Panc1 (cell line): ENCODE results near the gene PDS5A.

Experiments
- CTCF ChIP-seq: fragments of 450-650 bp; IDR thresholded peaks from 2 replicates; pipeline ENCODE4 v1.5.1; 2017; ENCODE audit warnings: mild to moderate bottlenecking
- POLR2AphosphoS5 ChIP-seq: IDR thresholded peaks from 2 replicates; pipeline ENCODE4 v1.6.1; 2012; ENCODE audit warnings: mild to moderate bottlenecking, low read depth, low read length, moderate library complexity
- SIN3A ChIP-seq: IDR thresholded peaks from 2 replicates; pipeline ENCODE4 v1.6.1; 2012; ENCODE audit warnings: low read depth, mild to moderate bottlenecking, low read length, moderate library complexity, borderline replicate concordance; ENCODE audit not compliant: insufficient read depth

GRCh38 chr4:39976141-39976944, 1.4 kb downstream of the PDS5A start:
- TF ChIP-seq POLR2AphosphoS5 (no peak), CTCF (peak; percentile 87), SIN3A (no peak)
